Fibroblast of mammary gland (primary cell): Measurements from ENCODE around the gene RPS27.

Experiments
- DNase-seq: peaks from one replicate; pipeline ENCODE4 v3.0.0-alpha.2; 2010; ENCODE audit warnings: low read depth
- H3K4me3 ChIP-seq: 2 replicates; pipeline ENCODE4 v1.5.1; 2011; ENCODE audit warnings: low read depth, mild to moderate bottlenecking, low read length, moderate library complexity; ENCODE audit not compliant: control insufficient read depth
- CTCF ChIP-seq: conservative IDR thresholded peaks from 2 replicates; pipeline ENCODE4 v1.5.1; 2011; ENCODE audit warnings: low read depth, low read length, inconsistent platforms; ENCODE audit not compliant: control insufficient read depth, insufficient read depth

Gene RPS27

GRCh38 chr1:153954826-153955225, 35.7 kb upstream of the RPS27 start:
- no peak for TF ChIP-seq CTCF
- DNase-seq = no peak
- H3K4me3 ChIP-seq = no peak overlapping the region

DNA sequence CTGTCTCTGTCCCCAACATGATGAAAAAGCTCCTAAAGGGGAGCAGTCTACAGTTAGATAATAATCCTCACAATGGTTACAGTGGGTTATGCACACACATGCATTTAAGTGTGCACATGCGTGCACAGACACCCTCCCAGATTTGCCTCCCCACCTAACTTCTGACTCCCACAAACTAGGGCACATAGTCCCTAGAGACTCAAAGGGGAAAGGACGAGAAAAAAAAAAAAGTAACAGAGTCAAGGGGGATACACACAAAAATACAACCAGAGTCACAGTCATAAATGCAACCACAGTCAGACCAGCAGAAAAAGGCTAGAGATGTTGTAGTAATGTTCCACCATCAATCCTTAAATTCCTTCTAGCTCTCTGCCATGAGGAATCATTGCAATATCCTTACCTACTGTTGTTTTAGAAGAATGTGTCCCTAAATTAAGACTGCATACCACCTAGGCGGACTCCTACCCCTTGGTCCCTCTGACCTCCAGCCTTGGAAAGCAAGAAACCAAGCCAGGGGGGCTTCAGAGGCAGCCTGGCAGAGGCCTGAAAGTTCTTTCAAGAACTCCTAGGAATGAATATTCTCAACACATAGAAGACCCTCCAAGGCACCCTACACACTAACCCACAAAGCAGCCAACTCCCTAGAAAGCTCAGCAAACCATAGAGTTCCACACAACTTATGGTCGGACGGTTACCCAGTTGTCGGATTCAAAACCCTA, 33.4 kb upstream of the RPS27 start:
- no peak for TF ChIP-seq CTCF
- peak overlapping the region; percentile 90 for H3K4me3 ChIP-seq

GRCh38 chr1:153957744-153958110, 32.8 kb upstream of the RPS27 start:
- peak overlapping the region; percentile 90 for H3K4me3 ChIP-seq
- TF ChIP-seq CTCF = no peak
- no peak for DNase-seq

More for the DNA sequence above, 33.4 kb upstream of the RPS27 start:
- DNase-seq = no peak

GRCh38 chr1:153958111-153958960, 32.2 kb upstream of the RPS27 start, which contains the start of gene CRTC2:
CRTC2 (minus strand) TSS chr1:153958612; CDS start chr1:153958497, 115 bp downstream.
- peak; percentile 98 for DNase-seq
- H3K4me3 ChIP-seq = peak within 1 kb of the TSS; percentile 90
- TF ChIP-seq CTCF = no peak

DNA sequence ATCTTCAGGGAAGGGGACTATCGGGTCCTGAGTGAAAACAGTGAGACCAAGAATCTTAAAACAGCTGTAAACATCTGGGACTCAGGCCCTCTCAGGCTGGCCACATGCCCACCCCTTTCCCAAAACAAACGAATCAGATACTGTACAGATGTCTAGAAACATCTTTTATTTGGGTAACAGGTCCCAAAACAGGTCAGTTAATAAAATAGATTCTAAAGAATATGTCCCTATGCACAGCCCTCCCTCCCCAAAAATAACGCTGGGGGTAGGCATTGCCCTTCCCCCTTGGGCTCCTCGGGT, 31.7 kb upstream of the RPS27 start:
- no peak for DNase-seq
- peak overlapping the region; percentile 35 for H3K4me3 ChIP-seq
- no peak for TF ChIP-seq CTCF

DNA sequence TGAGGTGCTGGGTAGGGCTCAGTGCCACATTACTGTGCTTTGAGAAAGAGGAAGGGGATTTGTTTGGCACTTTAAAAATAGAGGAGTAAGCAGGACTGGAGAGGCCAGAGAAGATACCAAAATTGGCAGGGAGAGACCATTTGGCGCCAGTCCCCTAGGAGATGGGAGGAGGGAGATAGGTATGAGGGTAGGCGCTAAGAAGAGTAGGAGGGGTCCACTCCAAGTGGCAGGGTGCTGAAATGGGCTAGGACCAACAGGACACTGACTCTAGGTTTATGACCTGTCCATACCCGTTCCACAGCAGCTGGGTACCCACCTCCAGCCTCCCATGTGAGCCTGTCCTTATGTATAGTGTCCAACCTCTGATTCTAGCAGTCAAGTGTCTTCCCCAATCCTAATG, 31.1 kb upstream of the RPS27 start:
- no peak for TF ChIP-seq CTCF
- no peak for DNase-seq
- H3K4me3 ChIP-seq = no peak overlapping the region
